Erythroblast (primary cell): Measurements from ENCODE around the gene UVSSA.

Experiments
- DNase-seq, 2 experiments: peaks; one replicate each; lab custom pipeline; 2025; lab: John Stamatoyannopoulos, UW
- GATA1 ChIP-seq: IDR thresholded peaks from 2 replicates; pipeline ENCODE4 v1.6.1; 2011; ENCODE audit warnings: low read depth, mild to moderate bottlenecking, control low read depth, low read length, moderate library complexity
- POLR2A ChIP-seq: IDR thresholded peaks from 2 replicates; pipeline ENCODE4 v1.6.1; 2011; ENCODE audit warnings: mild to moderate bottlenecking, low read length

UVSSA gene

DNA sequence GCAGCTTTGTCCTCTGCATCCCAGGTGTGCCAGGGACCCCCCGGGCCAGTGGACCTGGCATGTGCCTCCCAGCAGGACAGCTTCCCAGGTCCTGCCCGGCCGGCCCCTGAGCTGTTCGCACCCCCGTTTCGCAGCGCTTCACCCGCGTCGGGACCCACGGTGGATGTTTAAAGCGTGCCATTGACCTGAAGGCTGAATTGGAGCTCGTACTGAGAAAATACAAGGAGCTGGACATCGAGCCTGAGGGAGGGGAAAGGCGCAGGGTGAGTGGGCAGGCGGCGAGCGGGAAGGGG, 7.9 kb downstream of the UVSSA start:
- TF ChIP-seq GATA1 (no peak), POLR2A (no peak)
- DNase-seq: no peak

DNA sequence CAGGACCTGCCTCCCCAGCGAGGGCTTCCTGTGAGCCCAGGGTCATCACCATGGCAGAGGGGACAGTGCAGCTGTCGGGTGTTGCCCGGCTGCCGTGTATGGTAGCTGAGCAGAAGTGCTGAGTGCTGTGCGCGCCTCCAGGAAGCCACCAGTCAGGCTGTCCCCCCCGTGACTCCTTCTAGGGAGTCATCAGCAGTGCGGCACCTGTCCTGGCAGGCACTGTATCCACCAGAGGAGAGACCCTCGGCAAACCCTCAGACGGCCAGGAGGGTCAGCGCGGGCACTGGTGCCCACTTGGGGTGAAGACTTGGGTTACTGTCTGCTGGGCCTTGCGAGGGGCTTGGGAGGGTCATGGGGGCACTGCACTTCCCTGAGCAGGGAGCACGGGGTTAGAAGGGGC, 8.4 kb downstream of the UVSSA start:
- DNase-seq: no peak
- no peak for TF ChIP-seq POLR2A

DNA sequence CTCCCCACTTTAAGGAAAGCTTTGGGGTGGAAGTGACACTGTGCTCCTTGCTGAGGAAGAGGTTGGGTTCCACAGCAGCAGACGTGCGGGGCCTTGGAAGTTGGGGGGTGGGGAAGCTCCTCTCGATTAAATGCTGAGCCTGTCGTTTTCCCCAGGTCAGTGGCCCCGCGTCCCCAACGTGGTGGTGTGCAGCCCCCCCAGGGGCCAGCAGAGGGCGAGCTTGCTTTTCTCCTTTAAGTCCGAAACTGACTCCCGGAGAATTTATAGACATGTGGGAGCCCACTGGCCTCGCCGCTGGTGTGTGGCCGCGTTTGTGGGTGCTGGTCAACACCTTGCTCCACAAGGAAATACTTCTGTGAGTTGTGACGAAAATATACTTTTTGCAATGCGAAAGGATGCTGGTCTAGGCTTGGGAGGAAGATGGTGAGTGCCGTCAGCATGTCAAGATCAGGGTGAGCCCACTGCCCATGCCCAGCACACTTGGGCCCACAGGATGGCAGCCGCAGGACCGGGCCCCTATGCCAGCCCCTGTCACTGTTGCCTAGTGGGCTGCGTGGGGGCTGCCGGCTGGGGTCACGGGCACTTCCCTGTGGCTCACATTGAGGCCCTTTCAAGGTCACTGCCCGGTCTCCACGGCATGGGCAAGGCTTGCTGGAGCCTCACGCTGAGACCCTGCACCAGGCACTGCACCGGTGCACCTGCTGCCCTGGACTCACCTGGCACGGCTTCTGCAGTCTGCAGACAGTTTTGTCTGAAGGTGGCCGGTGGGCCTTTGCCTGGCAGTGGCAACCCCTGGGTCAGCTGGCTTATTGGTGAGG, 9.4 kb downstream of the UVSSA start:
- TF ChIP-seq GATA1: no peak
- no peak for TF ChIP-seq POLR2A
- DNase-seq: peak; percentile 63 to 77

DNA sequence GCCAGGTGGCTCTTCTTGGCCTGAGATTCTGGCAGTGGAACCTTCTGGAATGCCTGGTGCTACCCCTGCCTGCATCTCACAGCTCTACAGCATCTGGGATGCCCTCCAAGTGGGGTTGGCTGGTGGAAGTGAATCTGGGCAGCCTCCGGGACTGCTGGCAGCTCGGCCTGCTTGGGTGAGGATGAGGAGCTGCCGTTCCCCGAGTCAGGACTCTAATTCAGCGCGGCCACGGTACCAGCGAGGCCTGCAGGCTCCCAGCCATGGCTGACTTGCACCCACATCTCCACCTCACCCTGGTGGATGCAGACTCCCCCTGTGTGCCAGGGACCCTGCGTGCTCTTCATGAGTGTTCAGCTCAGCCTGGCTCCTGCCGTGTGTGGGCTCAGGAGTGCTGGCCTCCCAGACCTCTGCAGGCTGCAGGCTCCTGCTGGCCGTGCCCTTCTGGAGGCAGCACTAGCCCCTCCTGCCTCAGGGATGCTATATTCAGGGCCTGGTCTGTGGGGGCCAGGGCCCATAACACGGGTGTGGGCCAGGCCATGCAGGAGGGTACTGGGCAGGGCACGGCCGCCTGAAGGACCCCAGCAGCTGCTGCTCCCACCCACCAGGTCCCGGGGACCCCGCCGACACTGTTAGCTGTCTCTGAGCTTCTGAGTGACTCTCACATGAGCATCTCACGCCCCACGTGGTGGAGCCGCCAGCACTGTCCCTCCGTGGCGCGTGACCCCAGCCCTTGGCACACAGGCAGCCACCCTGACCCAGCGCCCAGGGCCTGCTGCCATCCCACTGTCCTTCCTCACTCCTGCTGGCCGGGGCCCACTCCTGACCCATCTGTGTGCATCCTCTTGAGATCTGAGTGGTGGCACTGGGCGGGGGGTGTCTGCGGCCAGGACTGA, 10.6 kb downstream of the UVSSA start:
- no peak for DNase-seq
- TF ChIP-seq GATA1 (no peak), POLR2A (no peak)

DNA sequence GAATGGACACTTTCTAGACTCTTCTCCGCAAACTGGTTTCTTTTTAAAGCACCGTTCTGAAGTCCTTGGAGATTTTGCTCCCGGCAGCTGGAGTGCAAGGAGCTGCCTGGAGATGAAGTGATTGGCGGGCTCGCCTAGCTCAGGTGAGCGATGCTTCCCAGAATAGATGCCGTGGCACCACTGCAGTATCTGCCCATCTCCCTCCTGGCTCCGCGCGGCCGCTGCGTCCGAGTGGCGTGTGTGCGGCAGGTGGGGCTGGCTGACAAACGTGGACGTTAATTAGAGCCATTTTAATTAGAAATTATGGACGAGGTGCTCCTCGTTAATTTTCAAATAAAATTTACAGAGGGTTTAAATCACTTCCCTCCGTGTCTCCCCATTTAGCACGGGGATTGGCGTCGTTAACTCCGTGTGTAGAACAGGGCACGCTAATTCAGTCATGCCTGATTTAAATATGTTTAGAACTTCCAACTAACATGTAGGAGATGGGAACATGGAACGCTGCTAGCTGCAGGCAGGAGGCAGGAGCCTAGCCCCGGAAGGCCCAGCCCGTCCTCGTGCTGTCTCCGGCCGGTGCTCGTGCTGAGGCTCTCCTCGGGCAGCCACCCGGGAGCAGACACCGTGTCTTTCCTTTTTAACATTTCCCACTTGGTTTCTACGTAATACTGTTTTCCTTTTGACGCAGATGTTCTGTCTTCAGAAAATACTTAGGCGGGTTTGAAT, 11.6 kb downstream of the UVSSA start:
- no peak for DNase-seq
- TF ChIP-seq GATA1 (no peak), POLR2A (no peak)

DNA sequence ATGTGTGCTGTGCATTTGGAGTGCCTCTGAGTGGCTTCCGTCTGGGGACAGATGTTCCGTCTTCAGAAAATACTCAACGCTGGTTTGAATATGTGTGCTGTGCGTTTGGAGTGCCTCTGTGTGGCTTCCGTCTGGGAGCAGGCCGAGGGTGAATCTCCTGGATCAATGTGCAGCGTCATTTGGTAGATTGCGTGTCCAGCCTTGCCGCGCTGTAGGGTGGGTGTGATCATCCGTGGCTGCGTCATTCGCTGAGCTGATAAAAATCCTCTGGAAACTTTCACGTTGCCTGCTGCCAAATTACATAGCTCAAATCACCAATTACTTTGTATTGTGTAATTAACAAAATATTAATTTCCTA, 12.1 kb downstream of the UVSSA start:
- DNase-seq: no peak
- TF ChIP-seq GATA1 (no peak), POLR2A (no peak)

DNA sequence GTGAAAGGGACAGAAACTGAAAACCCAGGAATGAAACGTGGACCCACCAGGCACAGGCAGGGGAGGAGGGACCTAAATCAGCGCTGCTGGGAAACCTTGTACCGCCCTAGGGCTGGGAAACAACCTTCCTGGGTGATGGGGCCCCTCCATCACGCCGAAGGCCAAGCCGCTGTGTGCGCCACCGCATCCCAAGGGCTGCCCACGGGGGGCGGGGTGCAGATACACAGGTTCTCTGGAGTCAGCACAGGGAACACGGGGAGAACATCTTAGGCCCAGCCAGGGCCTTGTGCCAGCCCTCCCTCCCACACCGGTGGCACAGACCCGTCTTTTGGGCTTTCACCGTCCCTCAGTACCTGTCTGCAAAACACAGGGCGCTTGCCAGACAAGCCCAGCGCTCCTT, 13.0 kb downstream of the UVSSA start:
- TF ChIP-seq POLR2A (no peak), GATA1 (no peak)

DNA sequence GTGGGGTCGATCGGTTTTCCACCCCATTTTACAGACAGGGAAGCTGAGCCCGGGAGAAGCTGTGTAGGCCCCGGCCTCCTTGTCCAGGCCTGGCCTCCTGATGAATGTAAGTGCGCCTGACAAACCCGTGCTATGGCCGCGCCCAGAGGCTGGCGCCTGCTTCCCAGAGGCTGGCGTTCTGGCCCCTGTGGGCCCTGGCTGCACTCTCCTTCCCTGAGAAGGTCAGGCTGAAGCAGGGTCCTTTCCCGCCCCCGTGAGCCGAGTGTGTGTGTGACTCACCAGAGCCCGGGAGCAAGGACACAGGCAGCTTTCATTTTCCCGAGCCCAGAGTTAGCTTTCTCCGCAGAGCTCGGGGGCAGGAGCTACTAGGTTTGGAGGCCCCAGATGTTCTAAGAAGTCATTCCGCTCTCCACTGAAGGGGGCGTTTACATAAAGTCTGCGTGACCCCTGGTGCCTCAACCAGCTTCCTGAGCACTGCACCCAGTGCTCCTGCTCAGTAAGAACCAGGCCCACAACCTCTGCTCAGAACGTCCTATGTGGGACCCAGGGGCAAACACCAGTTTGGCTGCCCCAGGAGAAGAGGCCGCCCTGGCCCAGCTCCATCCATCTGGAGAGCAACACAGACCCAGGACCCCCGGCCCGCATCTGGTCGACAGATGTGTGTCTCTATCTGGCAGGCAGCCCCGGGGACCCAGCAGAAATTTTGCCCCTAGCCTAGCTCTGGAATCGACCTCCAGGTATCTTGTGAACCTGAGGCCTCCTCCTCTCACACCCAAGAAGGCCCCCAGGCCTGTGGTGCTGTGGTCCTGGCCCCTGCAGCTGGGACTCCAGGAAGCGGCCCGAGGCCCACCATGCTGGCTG, 13.6 kb downstream of the UVSSA start:
- TF ChIP-seq GATA1 (no peak), POLR2A (no peak)
- DNase-seq: no peak

More for the DNA sequence above, 13.0 kb downstream of the UVSSA start:
- no peak for DNase-seq

DNA sequence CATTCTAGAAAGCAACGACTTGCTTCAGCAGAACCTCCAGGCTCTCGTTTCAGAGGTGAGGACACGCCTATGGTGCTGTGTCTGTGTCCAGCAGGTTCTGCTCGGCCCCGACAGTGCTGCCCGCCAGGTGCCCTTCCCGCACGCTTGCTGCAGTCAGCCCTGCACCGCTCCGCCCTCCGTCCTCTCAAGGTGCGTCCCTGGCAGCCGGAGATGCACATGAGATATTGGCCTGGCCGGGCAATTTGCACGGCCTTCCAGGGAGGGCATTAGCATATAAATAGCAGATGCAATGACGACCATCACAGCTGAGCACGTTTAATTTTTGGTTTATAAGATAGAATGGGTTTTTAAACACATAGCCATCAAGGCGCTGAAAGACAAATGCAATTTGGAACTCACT, 14.4 kb downstream of the UVSSA start:
- DNase-seq: no peak

DNA sequence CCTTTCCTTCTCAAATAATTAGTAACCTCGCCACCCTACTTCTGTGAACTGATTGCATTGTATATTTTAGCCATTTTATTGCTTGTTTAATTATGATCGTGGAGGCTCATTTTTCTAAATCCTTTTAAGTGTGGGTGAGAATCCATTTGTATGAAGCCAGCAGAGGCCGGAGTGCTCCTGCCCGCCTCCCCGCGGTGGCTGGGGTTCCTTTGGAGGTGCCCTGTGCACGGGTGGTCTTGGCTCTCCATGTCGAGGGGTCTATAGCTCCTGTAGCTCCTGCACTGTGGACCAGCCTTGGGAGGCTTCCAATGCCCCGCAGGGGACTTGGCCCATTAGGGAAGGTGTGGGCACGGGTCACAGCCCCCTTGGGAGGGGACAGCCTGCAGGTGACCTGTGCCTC, 15.0 kb downstream of the UVSSA start:
- DNase-seq: no peak
- TF ChIP-seq GATA1: no peak

More for the DNA sequence above, 14.4 kb downstream of the UVSSA start:
- TF ChIP-seq POLR2A (no peak), GATA1 (no peak)

DNA sequence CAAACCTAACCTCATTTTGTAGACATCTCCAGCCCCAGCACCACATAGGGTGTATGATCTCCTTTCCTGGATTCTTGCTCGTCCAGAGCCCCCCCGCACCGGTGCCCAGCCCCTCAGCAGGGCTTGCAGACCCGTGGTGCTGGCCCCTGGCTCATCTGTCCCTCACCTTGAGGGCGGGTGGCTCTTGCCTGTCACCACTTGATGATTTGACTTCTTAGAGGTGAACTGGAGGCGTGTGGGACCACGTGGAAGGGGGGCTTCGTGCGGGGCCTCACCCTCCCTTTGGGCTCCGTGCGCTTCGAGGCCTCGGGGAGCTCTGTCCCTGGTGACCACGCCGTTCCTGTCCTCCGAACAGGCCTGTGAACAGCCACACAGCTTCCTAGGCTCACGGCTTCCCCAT, 15.5 kb downstream of the UVSSA start:
- TF ChIP-seq GATA1 (no peak), POLR2A (no peak)
- no peak for DNase-seq

DNA sequence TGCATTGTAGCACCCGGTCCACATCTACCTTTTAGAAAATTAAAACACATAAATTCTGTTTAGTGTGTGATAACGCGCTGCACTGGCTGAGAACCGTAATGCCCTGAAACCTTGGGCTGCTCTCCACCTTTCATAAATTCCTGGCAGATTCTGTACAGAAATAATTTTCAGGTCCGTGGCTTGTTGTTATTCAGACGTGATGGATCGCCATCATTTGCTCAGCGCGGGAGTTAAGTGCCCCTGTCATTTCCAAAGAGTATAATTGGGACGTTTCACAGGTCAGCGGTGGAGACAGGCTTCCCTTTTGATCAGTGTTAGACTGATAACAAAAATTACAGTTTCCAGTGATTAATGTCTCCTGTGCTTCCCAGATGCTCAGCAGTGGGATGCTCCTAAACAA, 16.5 kb downstream of the UVSSA start:
- no peak for TF ChIP-seq POLR2A
- TF ChIP-seq GATA1: no peak
- no peak for DNase-seq

DNA sequence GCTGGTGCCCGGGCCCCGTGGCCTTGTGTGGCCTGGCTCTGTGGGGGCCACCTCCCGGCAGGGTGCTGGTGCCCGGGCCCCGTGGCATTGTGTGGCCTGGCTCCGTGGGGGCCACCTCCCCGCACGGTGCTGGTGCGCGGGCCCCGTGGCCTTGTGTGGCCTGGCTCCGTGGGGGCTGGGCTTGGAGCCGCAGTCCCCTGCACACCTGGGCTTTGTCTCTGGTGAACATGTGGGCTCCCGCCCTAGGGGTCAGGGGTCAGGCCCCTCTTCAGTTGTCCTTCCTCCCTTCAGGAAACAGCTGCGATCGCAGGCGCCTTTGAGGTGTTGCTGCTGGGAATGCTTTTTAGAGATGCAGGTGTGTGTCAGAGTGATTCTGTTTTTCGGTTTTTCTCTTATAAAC, 17.2 kb downstream of the UVSSA start:
- TF ChIP-seq GATA1 (no peak), POLR2A (no peak)
- no peak for DNase-seq

DNA sequence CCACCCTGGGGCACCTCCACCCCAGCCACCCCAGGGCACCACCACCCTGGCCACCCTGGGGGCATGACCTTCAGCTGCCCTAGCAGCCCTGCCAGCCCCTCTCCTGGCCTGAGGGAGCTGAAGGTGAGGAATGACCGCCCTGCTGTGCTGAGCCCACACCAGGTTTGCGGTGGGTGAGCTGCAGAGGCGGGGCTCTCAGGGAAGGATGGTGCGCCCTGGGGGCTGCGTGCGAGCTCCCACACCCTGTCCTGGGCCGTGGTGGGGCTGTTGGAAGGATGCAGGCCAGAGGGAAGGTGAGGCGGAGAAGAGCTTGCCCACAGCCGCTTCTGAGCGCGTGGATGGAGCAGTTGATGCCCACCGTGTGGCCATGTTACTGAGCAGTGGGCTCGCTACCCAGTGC, 17.7 kb downstream of the UVSSA start:
- no peak for DNase-seq
- TF ChIP-seq POLR2A: no peak
- TF ChIP-seq GATA1: no peak
